ENCODE data around the gene THSD4.

THSD4 gene

DNA sequence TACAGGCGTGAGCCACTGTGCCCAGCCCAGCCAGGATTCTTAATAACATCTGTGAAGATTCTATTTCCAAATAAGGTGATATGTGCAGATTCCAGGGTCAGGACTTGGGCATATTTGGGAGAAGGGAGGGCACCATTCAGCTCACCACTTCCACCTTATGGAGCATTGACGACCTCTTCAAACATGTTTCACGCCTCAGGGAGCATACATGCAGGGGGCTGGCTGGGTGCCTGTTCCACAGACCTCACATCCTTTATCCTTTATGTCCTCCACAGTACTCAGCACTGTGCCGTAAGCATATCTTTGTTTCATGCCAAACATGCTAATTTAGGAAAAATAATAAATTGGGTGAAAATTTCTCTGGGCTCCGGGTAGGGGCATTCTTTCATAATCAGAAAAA is 229.0 kb downstream of the THSD4 start:
- Histone ChIP-seq H3K4me3 (ENCODE audit: low read depth in 1 of 5, low read length in 5 of 5) (no peak overlapping the region), H3K36me3 (ENCODE audit: control insufficient read depth in 5 of 5, insufficient read depth in 5 of 5, low read length in 5 of 5) (no peaks in the 10 kb centered on the region), H3K9ac (ENCODE audit: low read length in 5 of 5) (no peak overlapping the region), H3K27me3 (ENCODE audit: control insufficient read depth in 5 of 5, insufficient read depth in 4 of 5, low read length in 5 of 5) (peaks cover 0 to 5% (median 0%) of the 10 kb centered on the region in 5 donors), H3K9me3 (ENCODE audit: control insufficient read depth in 5 of 5, low read length in 5 of 5) (no peaks in the 10 kb centered on the region), H3K4me1 (ENCODE audit: control insufficient read depth in 5 of 5, insufficient read depth in 5 of 5, low read length in 5 of 5) (no peaks in the 10 kb centered on the region), H3K27ac (ENCODE audit: low read depth, low read length) (no peak overlapping the region)

DNA sequence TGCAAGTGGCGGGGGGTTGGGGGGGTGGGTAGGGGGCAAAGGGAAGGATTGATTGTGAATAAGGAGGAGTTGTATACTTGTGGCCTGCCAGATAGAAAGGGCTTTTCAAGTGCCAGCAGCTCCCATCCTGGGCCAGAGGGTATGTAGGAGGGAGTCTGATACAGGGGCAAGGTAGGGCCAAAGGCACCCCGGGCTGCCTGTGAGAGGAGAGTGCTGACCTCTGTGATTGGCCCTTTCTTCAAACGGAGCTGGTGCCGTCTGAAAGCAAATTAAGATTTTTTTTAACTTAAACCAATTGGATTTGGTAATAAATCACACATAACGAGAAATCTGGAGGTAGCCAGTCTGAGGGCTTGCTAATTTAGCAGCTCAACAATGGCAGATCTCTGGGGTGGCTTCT is 229.9 kb downstream of the THSD4 start:
- Histone ChIP-seq H3K36me3 (ENCODE audit: control insufficient read depth in 5 of 5, insufficient read depth in 5 of 5, low read length in 5 of 5) (no peaks in the 10 kb centered on the region), H3K4me3 (ENCODE audit: low read depth in 1 of 5, low read length in 5 of 5) (no peak overlapping the region), H3K27ac (ENCODE audit: low read depth, low read length) (no peak overlapping the region), H3K9me3 (ENCODE audit: control insufficient read depth in 5 of 5, low read length in 5 of 5) (no peaks in the 10 kb centered on the region), H3K4me1 (ENCODE audit: control insufficient read depth in 5 of 5, insufficient read depth in 5 of 5, low read length in 5 of 5) (no peaks in the 10 kb centered on the region), H3K27me3 (ENCODE audit: control insufficient read depth in 5 of 5, insufficient read depth in 4 of 5, low read length in 5 of 5) (peaks cover 0 to 5% (median 0%) of the 10 kb centered on the region in 5 donors), H3K9ac (ENCODE audit: low read length in 5 of 5) (no peak overlapping the region)

DNA sequence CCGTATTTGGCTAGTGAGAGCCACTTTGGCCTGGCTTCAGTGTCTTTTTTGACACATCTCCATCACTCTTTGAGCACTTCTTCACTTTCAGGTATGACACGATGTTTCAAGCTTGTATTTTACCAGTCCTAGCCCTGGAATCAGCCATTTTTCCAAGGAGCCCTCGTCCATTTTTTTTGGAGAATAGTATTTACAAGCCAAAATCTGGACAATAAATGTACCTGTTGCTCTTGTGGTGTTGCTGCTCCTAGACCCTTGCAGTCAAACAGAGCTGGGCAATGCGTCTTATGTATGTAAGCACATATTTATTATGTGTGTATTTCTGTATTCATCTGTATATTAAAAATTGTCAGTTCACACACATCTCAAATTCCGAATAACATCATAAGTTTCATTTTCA is 231.2 kb downstream of the THSD4 start:
- no peaks in the 10 kb centered on the region for H3K9me3 ChIP-seq (ENCODE audit: control insufficient read depth in 5 of 5, low read length in 5 of 5)
- H3K9ac ChIP-seq (ENCODE audit: low read length in 5 of 5): no peak overlapping the region
- H3K36me3 ChIP-seq (ENCODE audit: control insufficient read depth in 5 of 5, insufficient read depth in 5 of 5, low read length in 5 of 5): no peaks in the 10 kb centered on the region
- H3K4me1 ChIP-seq (ENCODE audit: control insufficient read depth in 5 of 5, insufficient read depth in 5 of 5, low read length in 5 of 5): no peaks in the 10 kb centered on the region
- H3K27ac ChIP-seq (ENCODE audit: low read depth, low read length): no peak overlapping the region
- no peak overlapping the region for H3K4me3 ChIP-seq (ENCODE audit: low read depth in 1 of 5, low read length in 5 of 5)
- peaks cover 0 to 5% (median 0%) of the 10 kb centered on the region in 5 donors for H3K27me3 ChIP-seq (ENCODE audit: control insufficient read depth in 5 of 5, insufficient read depth in 4 of 5, low read length in 5 of 5)

DNA sequence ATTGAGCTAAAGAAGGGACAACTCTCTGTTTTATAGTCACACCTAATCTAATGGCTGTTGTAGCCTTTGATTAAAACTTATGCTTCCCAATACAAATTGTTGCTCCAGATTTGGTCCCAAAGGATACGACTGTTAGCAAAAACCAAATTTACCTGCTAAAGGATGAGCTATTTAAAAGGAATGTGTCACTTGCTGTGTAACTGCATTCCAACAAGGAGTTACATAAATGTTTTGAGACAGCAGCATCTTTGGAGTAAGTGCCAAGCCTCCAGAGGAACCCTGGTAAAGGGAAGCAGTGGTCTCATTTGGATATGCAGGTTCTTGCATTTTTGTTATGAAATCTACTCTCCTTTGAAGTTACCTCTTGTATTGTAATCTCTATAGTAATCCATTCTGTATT is 233.3 kb downstream of the THSD4 start:
- Histone ChIP-seq H3K36me3 (ENCODE audit: control insufficient read depth in 5 of 5, insufficient read depth in 5 of 5, low read length in 5 of 5) (no peaks in the 10 kb centered on the region), H3K4me3 (ENCODE audit: low read depth in 1 of 5, low read length in 5 of 5) (no peak overlapping the region), H3K27me3 (ENCODE audit: control insufficient read depth in 5 of 5, insufficient read depth in 4 of 5, low read length in 5 of 5) (peaks cover 0 to 2% (median 0%) of the 10 kb centered on the region in 5 donors), H3K27ac (ENCODE audit: low read depth, low read length) (no peak overlapping the region), H3K4me1 (ENCODE audit: control insufficient read depth in 5 of 5, insufficient read depth in 5 of 5, low read length in 5 of 5) (peaks cover 0 to 3% (median 0%) of the 10 kb centered on the region in 5 donors), H3K9ac (ENCODE audit: low read length in 5 of 5) (no peak overlapping the region), H3K9me3 (ENCODE audit: control insufficient read depth in 5 of 5, low read length in 5 of 5) (no peaks in the 10 kb centered on the region)

DNA sequence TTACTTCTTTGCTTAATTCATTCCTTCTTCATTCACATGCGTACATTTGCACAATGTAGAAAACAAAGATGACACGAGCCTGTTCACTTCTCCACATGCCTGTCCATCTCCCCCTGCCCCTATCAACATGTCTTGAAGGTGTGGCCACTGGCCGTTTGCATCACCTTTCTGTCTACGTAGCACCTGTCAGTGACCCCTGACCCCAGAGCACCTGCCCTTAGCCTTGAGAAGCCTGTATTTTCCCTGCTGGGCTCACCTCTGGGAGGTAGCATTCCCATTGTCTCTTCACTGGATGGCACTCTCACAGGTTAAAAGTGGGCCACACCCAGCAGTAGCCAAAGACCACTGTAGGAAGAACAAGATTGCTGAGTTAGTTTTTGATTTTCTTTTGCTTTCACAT is 234.1 kb downstream of the THSD4 start:
- Histone ChIP-seq H3K9me3 (ENCODE audit: control insufficient read depth in 5 of 5, low read length in 5 of 5) (no peaks in the 10 kb centered on the region), H3K36me3 (ENCODE audit: control insufficient read depth in 5 of 5, insufficient read depth in 5 of 5, low read length in 5 of 5) (no peaks in the 10 kb centered on the region), H3K27ac (ENCODE audit: low read depth, low read length) (no peak overlapping the region), H3K27me3 (ENCODE audit: control insufficient read depth in 5 of 5, insufficient read depth in 4 of 5, low read length in 5 of 5) (peaks cover 0 to 2% (median 0%) of the 10 kb centered on the region in 5 donors), H3K9ac (ENCODE audit: low read length in 5 of 5) (no peak overlapping the region), H3K4me3 (ENCODE audit: low read depth in 1 of 5, low read length in 5 of 5) (no peak overlapping the region), H3K4me1 (ENCODE audit: control insufficient read depth in 5 of 5, insufficient read depth in 5 of 5, low read length in 5 of 5) (peaks cover 0 to 3% (median 0%) of the 10 kb centered on the region in 5 donors)

DNA sequence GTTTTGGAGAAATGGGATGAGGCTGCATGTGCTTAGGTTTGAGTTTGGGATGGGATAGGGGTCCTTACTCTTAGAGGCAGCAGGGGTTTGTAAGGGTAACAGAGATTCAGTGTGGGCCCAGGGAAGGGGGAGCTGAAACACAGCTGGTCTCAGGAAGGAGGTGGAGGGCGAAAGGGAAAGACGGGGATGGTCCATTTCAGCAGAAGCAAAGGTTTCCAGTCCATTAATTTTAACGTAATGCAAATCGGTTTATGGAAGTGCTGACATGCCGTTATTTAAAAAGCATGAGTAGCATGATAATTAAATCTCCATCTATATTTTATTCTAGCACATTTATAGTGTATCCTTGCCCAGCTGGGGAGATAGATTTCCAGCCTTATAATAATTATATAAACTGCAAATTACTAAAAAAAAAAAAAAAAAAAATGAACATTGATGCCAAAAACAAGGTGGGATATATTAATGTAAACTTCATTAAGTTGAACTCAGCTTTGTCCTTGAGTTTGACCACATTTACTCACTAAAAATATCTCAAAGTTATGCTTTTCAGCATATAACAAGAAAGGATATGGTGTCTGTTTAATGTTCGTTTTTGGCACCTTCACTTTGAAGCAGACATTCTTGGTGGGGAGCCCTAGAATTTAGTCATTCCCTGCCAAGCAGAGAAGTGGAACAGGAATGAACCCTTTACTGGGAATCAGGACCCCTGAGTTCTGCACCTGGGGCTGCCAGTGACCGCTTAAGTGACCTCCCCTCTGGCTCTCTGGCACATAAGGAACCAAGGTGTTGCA is 234.7 kb downstream of the THSD4 start:
- Histone ChIP-seq H3K27me3 (ENCODE audit: control insufficient read depth in 5 of 5, insufficient read depth in 4 of 5, low read length in 5 of 5) (peaks cover 0 to 2% (median 0%) of the 10 kb centered on the region in 5 donors), H3K36me3 (ENCODE audit: control insufficient read depth in 5 of 5, insufficient read depth in 5 of 5, low read length in 5 of 5) (no peaks in the 10 kb centered on the region), H3K27ac (ENCODE audit: low read depth, low read length) (no peak overlapping the region), H3K9me3 (ENCODE audit: control insufficient read depth in 5 of 5, low read length in 5 of 5) (no peaks in the 10 kb centered on the region), H3K4me1 (ENCODE audit: control insufficient read depth in 5 of 5, insufficient read depth in 5 of 5, low read length in 5 of 5) (peaks cover 0 to 3% (median 0%) of the 10 kb centered on the region in 5 donors), H3K9ac (ENCODE audit: low read length in 5 of 5) (no peak overlapping the region), H3K4me3 (ENCODE audit: low read depth in 1 of 5, low read length in 5 of 5) (no peak overlapping the region)

DNA sequence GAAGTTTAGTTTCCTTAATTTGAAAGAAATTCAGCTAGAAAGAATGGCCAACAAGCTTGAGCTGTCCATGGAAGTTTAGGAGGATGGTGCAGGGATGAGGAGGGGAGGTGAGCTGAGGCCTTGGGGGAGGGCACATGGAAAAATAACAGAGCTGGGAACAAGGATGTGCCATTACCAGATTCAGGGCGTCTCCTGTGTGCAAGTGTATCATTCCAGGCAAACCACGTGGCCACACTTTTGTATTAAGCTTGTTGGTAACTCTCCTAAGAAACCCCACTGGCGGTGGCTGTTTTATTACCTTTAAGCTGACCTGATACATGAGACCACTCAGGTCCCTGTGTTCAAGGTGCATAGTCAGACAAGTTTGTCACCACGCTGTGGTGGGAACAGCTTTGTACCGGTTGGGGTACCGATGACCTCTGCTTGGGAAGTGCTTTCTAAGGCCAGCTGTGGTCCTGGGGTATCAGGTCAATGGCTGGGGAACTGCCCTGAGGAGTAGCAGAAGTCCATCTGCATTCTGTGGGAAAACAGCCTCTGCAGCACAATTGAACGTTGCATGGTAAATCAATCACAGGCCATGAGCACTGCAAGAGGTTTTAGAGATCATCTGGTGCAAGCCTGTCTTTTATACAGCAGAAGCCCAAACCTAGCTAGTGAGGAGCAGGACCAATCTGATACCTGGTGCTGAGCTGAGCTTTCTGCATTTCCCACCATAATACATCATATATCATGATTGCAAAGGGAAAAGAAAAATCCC is 235.5 kb downstream of the THSD4 start:
- Histone ChIP-seq H3K27me3 (ENCODE audit: control insufficient read depth in 5 of 5, insufficient read depth in 4 of 5, low read length in 5 of 5) (peaks cover 0 to 2% (median 0%) of the 10 kb centered on the region in 5 donors), H3K9me3 (ENCODE audit: control insufficient read depth in 5 of 5, low read length in 5 of 5) (no peaks in the 10 kb centered on the region), H3K27ac (ENCODE audit: low read depth, low read length) (no peak overlapping the region), H3K4me1 (ENCODE audit: control insufficient read depth in 5 of 5, insufficient read depth in 5 of 5, low read length in 5 of 5) (peaks cover 0 to 3% (median 0%) of the 10 kb centered on the region in 5 donors), H3K9ac (ENCODE audit: low read length in 5 of 5) (no peak overlapping the region), H3K4me3 (ENCODE audit: low read depth in 1 of 5, low read length in 5 of 5) (no peak overlapping the region), H3K36me3 (ENCODE audit: control insufficient read depth in 5 of 5, insufficient read depth in 5 of 5, low read length in 5 of 5) (no peaks in the 10 kb centered on the region)

DNA sequence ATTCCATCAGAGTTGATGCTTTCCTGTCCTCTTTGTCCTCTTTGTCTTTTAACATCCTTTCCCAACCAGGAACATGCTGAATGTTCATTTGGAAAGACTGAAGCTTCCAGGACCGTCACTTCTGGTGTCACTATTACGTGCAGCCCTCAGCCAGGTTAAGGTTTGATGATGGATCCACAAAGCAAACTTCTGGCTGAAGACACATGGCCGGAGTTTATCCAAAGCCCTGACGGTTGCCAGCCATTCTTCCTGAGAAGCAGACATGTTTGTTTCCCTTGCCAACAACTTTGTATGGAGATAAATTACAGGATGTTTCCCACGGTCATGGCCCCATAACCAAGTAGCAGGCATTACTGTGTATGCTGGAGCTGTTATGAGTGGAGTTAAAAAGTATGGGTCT is 236.9 kb downstream of the THSD4 start:
- no peak overlapping the region for H3K27ac ChIP-seq (ENCODE audit: low read depth, low read length)
- peaks cover 0 to 4% (median 0%) of the 10 kb centered on the region in 5 donors for H3K27me3 ChIP-seq (ENCODE audit: control insufficient read depth in 5 of 5, insufficient read depth in 4 of 5, low read length in 5 of 5)
- H3K9ac ChIP-seq (ENCODE audit: low read length in 5 of 5): no peak overlapping the region
- H3K4me3 ChIP-seq (ENCODE audit: low read depth in 1 of 5, low read length in 5 of 5): no peak overlapping the region
- H3K36me3 ChIP-seq (ENCODE audit: control insufficient read depth in 5 of 5, insufficient read depth in 5 of 5, low read length in 5 of 5): no peaks in the 10 kb centered on the region
- peaks cover 0 to 6% (median 2%) of the 10 kb centered on the region in 5 donors for H3K4me1 ChIP-seq (ENCODE audit: control insufficient read depth in 5 of 5, insufficient read depth in 5 of 5, low read length in 5 of 5)
- H3K9me3 ChIP-seq (ENCODE audit: control insufficient read depth in 5 of 5, low read length in 5 of 5): no peaks in the 10 kb centered on the region

DNA sequence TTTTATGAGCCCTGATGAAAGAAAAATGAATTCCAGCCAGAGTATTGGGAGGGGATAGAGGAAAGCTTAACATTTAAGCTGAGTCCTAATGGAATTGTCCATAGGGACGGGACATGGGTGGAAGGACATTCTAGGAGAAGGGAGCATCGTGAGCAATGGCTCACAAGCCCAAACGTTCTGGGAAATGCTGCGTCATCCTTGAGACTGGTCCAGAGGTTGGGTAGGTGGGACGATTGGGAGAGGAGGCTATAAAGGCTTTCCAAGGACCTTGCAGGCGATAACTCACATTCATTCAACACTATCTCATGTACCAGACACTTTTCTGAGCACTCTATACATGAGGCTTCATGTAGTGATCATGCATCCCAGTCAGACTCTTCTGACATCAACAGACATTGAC is 237.5 kb downstream of the THSD4 start:
- Histone ChIP-seq H3K9me3 (ENCODE audit: control insufficient read depth in 5 of 5, low read length in 5 of 5) (no peaks in the 10 kb centered on the region), H3K36me3 (ENCODE audit: control insufficient read depth in 5 of 5, insufficient read depth in 5 of 5, low read length in 5 of 5) (no peaks in the 10 kb centered on the region), H3K9ac (ENCODE audit: low read length in 5 of 5) (no peak overlapping the region), H3K4me1 (ENCODE audit: control insufficient read depth in 5 of 5, insufficient read depth in 5 of 5, low read length in 5 of 5) (peaks cover 0 to 12% (median 5%) of the 10 kb centered on the region in 5 donors), H3K27me3 (ENCODE audit: control insufficient read depth in 5 of 5, insufficient read depth in 4 of 5, low read length in 5 of 5) (peaks cover 0 to 4% (median 0%) of the 10 kb centered on the region in 5 donors), H3K4me3 (ENCODE audit: low read depth in 1 of 5, low read length in 5 of 5) (no peak overlapping the region), H3K27ac (ENCODE audit: low read depth, low read length) (no peak overlapping the region)

DNA sequence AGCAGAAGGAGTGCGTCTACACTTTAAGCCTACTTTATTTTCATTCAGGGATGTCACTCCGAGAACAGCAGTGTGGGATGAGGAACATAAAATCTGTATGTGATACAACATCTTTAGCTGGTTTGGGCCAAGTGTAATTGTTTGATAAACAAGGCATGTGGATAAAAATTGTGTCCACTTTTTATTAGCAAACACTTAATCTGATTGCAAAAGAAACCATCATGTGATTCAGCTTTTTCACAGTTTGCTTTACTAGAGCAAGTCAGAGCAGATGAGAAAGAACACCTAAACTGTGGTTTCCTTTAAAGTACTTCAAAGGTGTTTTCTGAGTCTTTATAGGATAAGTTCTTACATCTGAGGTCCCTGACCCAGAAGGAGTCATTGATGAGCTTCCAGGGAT is 237.9 kb downstream of the THSD4 start:
- H3K27me3 ChIP-seq (ENCODE audit: control insufficient read depth in 5 of 5, insufficient read depth in 4 of 5, low read length in 5 of 5): peaks cover 0 to 4% (median 0%) of the 10 kb centered on the region in 5 donors
- H3K9me3 ChIP-seq (ENCODE audit: control insufficient read depth in 5 of 5, low read length in 5 of 5): no peaks in the 10 kb centered on the region
- peaks cover 0 to 13% (median 5%) of the 10 kb centered on the region in 5 donors for H3K4me1 ChIP-seq (ENCODE audit: control insufficient read depth in 5 of 5, insufficient read depth in 5 of 5, low read length in 5 of 5)
- no peak overlapping the region for H3K27ac ChIP-seq (ENCODE audit: low read depth, low read length)
- H3K36me3 ChIP-seq (ENCODE audit: control insufficient read depth in 5 of 5, insufficient read depth in 5 of 5, low read length in 5 of 5): no peaks in the 10 kb centered on the region
- no peak overlapping the region for H3K4me3 ChIP-seq (ENCODE audit: low read depth in 1 of 5, low read length in 5 of 5)
- no peak overlapping the region for H3K9ac ChIP-seq (ENCODE audit: low read length in 5 of 5)
